ENCODE results near the gene CA6. TPM values are rescaled to one million over a fixed set of nuclear protein-coding genes. Genes with fewer than 3 reads are reported as not detected.

CA6 gene
- total and polyA plus RNA-seq, 2 of the 8 experiments (the other 6 are each of a cell fraction or from before 2014, with no cell fraction given) = not detected

GRCh38 chr1:9013819-9014218 lies 68.2 kb downstream of the CA6 start:
- Histone ChIP-seq H3K27me3 (replicated peaks in 1 of 4; ENCODE audit: control insufficient read depth in 3 of 4, extremely low read depth in 1 of 4, insufficient read depth in 3 of 4, low read length in 3 of 4) (no peaks in the 10 kb centered on the region), H2BK5ac (ENCODE audit: low read depth, low read length) (no peak overlapping the region), H3K79me1 (ENCODE audit: low read depth, low read length) (no peaks in the 10 kb centered on the region), H4K8ac (ENCODE audit: extremely low read depth, insufficient read depth, low read length) (no peak overlapping the region), H3K4me1 (replicated peaks in 1 of 4; ENCODE audit: control insufficient read depth in 3 of 4, insufficient read depth in 4 of 4, low read length in 3 of 4) (no peaks in the 10 kb centered on the region; a peak in 1 of 7 replicates), H3K36me3 (ENCODE audit: control insufficient read depth in 2 of 4, insufficient read depth in 4 of 4, low read length in 3 of 4) (no peaks in the 10 kb centered on the region), H3K4ac (replicated peaks; ENCODE audit: insufficient read length, low read depth, low read length) (no peak overlapping the region), H2BK120ac (replicated peaks; ENCODE audit: low read depth, low read length) (no peak overlapping the region), H3K9me3 (ENCODE audit: insufficient read depth in 2 of 2, low read depth in 1 of 2, low read length in 1 of 2) (no peaks in the 10 kb centered on the region), H4K91ac (replicated peaks; ENCODE audit: insufficient read length, low read length) (no peak overlapping the region), H2BK20ac (ENCODE audit: low read length) (no peak overlapping the region), H2BK15ac (ENCODE audit: low read length) (no peak overlapping the region), H3K23ac (ENCODE audit: insufficient read length) (no peak overlapping the region), H3K27ac (ENCODE audit: low read depth, low read length) (no peak overlapping the region), H2AK5ac (ENCODE audit: low read depth, low read length) (no peak overlapping the region), H2BK12ac (ENCODE audit: low read depth, low read length) (no peak overlapping the region), H4K5ac (ENCODE audit: insufficient read length, low read depth, low read length) (no peak overlapping the region), H3K14ac (ENCODE audit: insufficient read length) (no peak overlapping the region), H2AFZ (ENCODE audit: low read length) (no peak overlapping the region), H3K18ac (ENCODE audit: extremely low read depth, low read length) (no peak overlapping the region), H3K79me2 (ENCODE audit: control insufficient read depth in 1 of 2, insufficient read depth in 2 of 2, low read length in 2 of 2) (no peaks in the 10 kb centered on the region), H3K56ac (replicated peaks; ENCODE audit: insufficient read length, low read depth, low read length) (no peak overlapping the region), H3K4me3 (ENCODE audit: extremely low read depth in 1 of 4, insufficient read depth in 2 of 4, low read depth in 3 of 4, low read length in 4 of 4) (no peak overlapping the region), H4K20me1 (replicated peaks in 1 of 2; ENCODE audit: control insufficient read depth in 1 of 2, insufficient read depth in 2 of 2, low read length in 2 of 2) (no peaks in the 10 kb centered on the region), H3K23me2 (ENCODE audit: low read depth, low read length) (no peaks in the 10 kb centered on the region; the same call in 1 of the 2 replicates), H3K9ac (replicated peaks in 1 of 4; ENCODE audit: extremely low read depth in 1 of 4, low read depth in 3 of 4, low read length in 3 of 4) (no peak overlapping the region), H3K4me2 (ENCODE audit: insufficient read depth in 1 of 2, low read depth in 2 of 2, low read length in 2 of 2) (no peak overlapping the region)
- ChIA-PET CTCF (ENCODE audit: partially characterized antibody) (interaction anchor here (0.7 to 3.2 kb wide), 6 partner anchors 9 to 88 kb away, joined by 3 to 31 read pairs (median 4); no protein-coding TSS in a partner anchor), POLR2A (ENCODE audit: partially characterized antibody) (interaction anchor here (1.5 kb wide), 1 partner anchor 135 kb away, joined by 3 read pairs; the partner anchor contains the start of gene ENO1)
- FAIRE-seq = no peak
- 93% methylated on average over 8 of the region's 8 CpGs; no CpG with 5 or more reads in 1 of the 2 experiments for WGBS, 2 experiments (ENCODE audit: extremely low coverage in 1 of 2, insufficient coverage in 1 of 2, insufficient read length in 1 of 2, insufficient replicate concordance in 2 of 2, low coverage in 1 of 2, low lambda C conversion rate in 2 of 2, missing lambda C conversion rate in 1 of 2)
- no peak for DNase-seq (ENCODE audit: low read depth in 1 of 2, low spot score in 2 of 2)
- TF ChIP-seq, protein P1, sequence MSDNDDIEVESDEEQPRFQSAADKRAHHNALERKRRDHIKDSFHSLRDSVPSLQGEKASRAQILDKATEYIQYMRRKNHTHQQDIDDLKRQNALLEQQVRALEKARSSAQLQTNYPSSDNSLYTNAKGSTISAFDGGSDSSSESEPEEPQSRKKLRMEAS (IDR thresholded peaks at IDR 0.05) = no peak
- TF ChIP-seq ZNF274 (IDR thresholded peaks at IDR 0.05; ENCODE audit: borderline replicate concordance, extremely low read depth, low read length) = no peak
- TF ChIP-seq SP2 (IDR thresholded peaks at IDR 0.05; ENCODE audit: low read length) = no peak
- no peak for TF ChIP-seq SP1 (IDR thresholded peaks at IDR 0.05; ENCODE audit: low read depth, low read length)
- no peak for TF ChIP-seq HDAC6 (IDR thresholded peaks at IDR 0.05; ENCODE audit: low read depth, low read length)
- TF ChIP-seq POLR2AphosphoS5 (IDR thresholded peaks at IDR 0.05; ENCODE audit: low read depth, low read length) = no peak
- TF ChIP-seq RFX5 (IDR thresholded peaks at IDR 0.05; ENCODE audit: borderline replicate concordance, low read depth, low read length) = no peak
- TF ChIP-seq, protein P2, sequence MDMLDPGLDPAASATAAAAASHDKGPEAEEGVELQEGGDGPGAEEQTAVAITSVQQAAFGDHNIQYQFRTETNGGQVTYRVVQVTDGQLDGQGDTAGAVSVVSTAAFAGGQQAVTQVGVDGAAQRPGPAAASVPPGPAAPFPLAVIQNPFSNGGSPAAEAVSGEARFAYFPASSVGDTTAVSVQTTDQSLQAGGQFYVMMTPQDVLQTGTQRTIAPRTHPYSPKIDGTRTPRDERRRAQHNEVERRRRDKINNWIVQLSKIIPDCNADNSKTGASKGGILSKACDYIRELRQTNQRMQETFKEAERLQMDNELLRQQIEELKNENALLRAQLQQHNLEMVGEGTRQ (IDR thresholded peaks at IDR 0.05; ENCODE audit: low read length) = no peak
- no peak for TF ChIP-seq GTF2F1 (IDR thresholded peaks at IDR 0.05; ENCODE audit: borderline replicate concordance, low read depth, low read length)
- TF ChIP-seq TAF7 (optimal IDR thresholded peaks at IDR 0.05; ENCODE audit: borderline replicate concordance, low read depth, low read length) = no peak
- no peak for TF ChIP-seq CREB1 (IDR thresholded peaks at IDR 0.05)
- no peak for TF ChIP-seq KDM1A (IDR thresholded peaks at IDR 0.05; ENCODE audit: borderline replicate concordance, low read length)
- no peak for TF ChIP-seq SRF (IDR thresholded peaks at IDR 0.05; ENCODE audit: low read depth, low read length)
- no peak for TF ChIP-seq CBX8 (IDR thresholded peaks at IDR 0.05; ENCODE audit: borderline replicate concordance, low read depth, low read length)
